HEK293T (cell line): Measurements from ENCODE around the gene KRT32.

Experiments used
- CTCF ChIA-PET: fragments of 350-600 bp; formaldehyde crosslinking; extraction: SDS; loops from one replicate; lab custom pipeline; 2021; ENCODE audit warnings: antibody characterized with exemption, inconsistent platforms; lab: Yijun Ruan, JAX
- POLR2A ChIA-PET: fragments of 350-600 bp; formaldehyde crosslinking; extraction: SDS; loops from one replicate; lab custom pipeline; 2020; ENCODE audit warnings: antibody characterized with exemption, inconsistent platforms; lab: Yijun Ruan, JAX
- DNase-seq: peaks from one replicate; pipeline ENCODE4 v3.0.0; 2012; ENCODE audit warnings: mixed read lengths; ENCODE audit errors: extremely low spot score
- ARNT ChIP-seq: fragments of 450-650 bp; IDR thresholded peaks from 2 replicates; pipeline ENCODE4 v1.6.1; 2017; ENCODE audit warnings: mild to moderate bottlenecking
- BHLHE40 ChIP-seq: fragments of 450-650 bp; IDR thresholded peaks from 2 replicates; pipeline ENCODE4 v1.6.1; 2016; ENCODE audit warnings: mild to moderate bottlenecking, moderate library complexity, borderline replicate concordance
- CTBP1 ChIP-seq: fragments of 450-650 bp; IDR thresholded peaks from 2 replicates; pipeline ENCODE4 v1.6.1; 2016; ENCODE audit warnings: borderline replicate concordance
- ELF4 ChIP-seq: fragments of 450-650 bp; IDR thresholded peaks from 2 replicates; pipeline ENCODE4 v1.6.1; 2017; ENCODE audit warnings: antibody characterized with exemption
- FOXA1 ChIP-seq: fragments of 450-650 bp; IDR thresholded peaks from 2 replicates; pipeline ENCODE4 v1.6.1; 2016; ENCODE audit warnings: mild to moderate bottlenecking
- FOXK2 ChIP-seq: fragments of 450-650 bp; IDR thresholded peaks from 2 replicates; pipeline ENCODE4 v1.6.1; 2016; ENCODE audit warnings: mild to moderate bottlenecking
- FOXM1 ChIP-seq: fragments of 450-650 bp; IDR thresholded peaks from 2 replicates; pipeline ENCODE4 v1.6.1; 2017; ENCODE audit warnings: mild to moderate bottlenecking, borderline replicate concordance
- HDGF ChIP-seq: fragments of 450-650 bp; IDR thresholded peaks from 2 replicates; pipeline ENCODE4 v1.6.1; 2017; ENCODE audit warnings: antibody characterized with exemption, borderline replicate concordance
- L3MBTL2 ChIP-seq: fragments of 450-650 bp; conservative IDR thresholded peaks from 2 replicates; pipeline ENCODE4 v1.6.1; 2016; ENCODE audit warnings: mild to moderate bottlenecking
- LEF1 ChIP-seq: fragments of 450-650 bp; IDR thresholded peaks from 2 replicates; pipeline ENCODE4 v1.6.1; 2017; ENCODE audit warnings: mild to moderate bottlenecking, borderline replicate concordance
- NFRKB ChIP-seq: fragments of 450-650 bp; IDR thresholded peaks from 2 replicates; pipeline ENCODE4 v1.6.1; 2016; ENCODE audit warnings: mild to moderate bottlenecking, moderate library complexity
- PKNOX1 ChIP-seq: fragments of 450-650 bp; IDR thresholded peaks from 2 replicates; pipeline ENCODE4 v1.6.1; 2016
- SP1 ChIP-seq: fragments of 450-650 bp; IDR thresholded peaks from 2 replicates; pipeline ENCODE4 v1.6.1; 2017
- SUZ12 ChIP-seq: fragments of 450-650 bp; IDR thresholded peaks from 2 replicates; pipeline ENCODE4 v1.6.1; 2016; ENCODE audit warnings: mild to moderate bottlenecking
- TARDBP ChIP-seq: fragments of 450-650 bp; IDR thresholded peaks from 2 replicates; pipeline ENCODE4 v1.6.1; 2016
- ZNF384 ChIP-seq: fragments of 450-650 bp; IDR thresholded peaks from 2 replicates; pipeline ENCODE4 v1.6.1; 2016

Gene KRT32

GRCh38 chr17:41511116-41511515 is 43.9 kb upstream of the KRT32 start:
- DNase-seq = no peak
- TF ChIP-seq CTBP1 (no peak), FOXK2 (no peak), TARDBP (no peak), ZNF384 (no peak), BHLHE40 (no peak), FOXA1 (no peak), FOXM1 (no peak), NFRKB (no peak), ARNT (no peak), SUZ12 (no peak), PKNOX1 (no peak), LEF1 (no peak), ELF4 (no peak), HDGF (no peak), SP1 (no peak), L3MBTL2 (no peak)
- ChIA-PET CTCF (interaction anchor here (1.0 to 1.4 kb wide), 2 partner anchors 37 to 38 kb away, joined by 3 to 4 read pairs; no protein-coding TSS in a partner anchor), POLR2A (no interaction called here)

GRCh38 chr17:41510251-41511065 is 43.3 kb upstream of the KRT32 start:
- DNase-seq = no peak
- POLR2A ChIA-PET = no interaction called here
- CTCF ChIA-PET = interaction anchor here (1.0 to 1.4 kb wide), 2 partner anchors 38 to 39 kb away, joined by 3 to 4 read pairs; no protein-coding TSS in a partner anchor
- TF ChIP-seq ZNF384 = no peak
- no peak for TF ChIP-seq FOXM1
- no peak for TF ChIP-seq FOXK2
- no peak for TF ChIP-seq L3MBTL2
- no peak for TF ChIP-seq HDGF
- TF ChIP-seq LEF1 = no peak
- no peak for TF ChIP-seq SUZ12
- TF ChIP-seq TARDBP = no peak
- no peak for TF ChIP-seq PKNOX1

GRCh38 chr17:41507315-41507880 is 40.2 kb upstream of the KRT32 start:
- ChIA-PET POLR2A (no interaction called here), CTCF (interaction anchor here (1.0 to 1.4 kb wide), 3 partner anchors 14 to 156 kb away, joined by 3 to 5 read pairs (median 3); no protein-coding TSS in a partner anchor)
- TF ChIP-seq TARDBP (no peak), NFRKB (no peak), SUZ12 (no peak), FOXK2 (no peak), PKNOX1 (no peak), ARNT (no peak), L3MBTL2 (no peak), ZNF384 (no peak), FOXM1 (no peak), HDGF (no peak), BHLHE40 (no peak)
- no peak for DNase-seq

- CTCF ChIA-PET = interaction anchor here (0.8 to 1.4 kb wide), 3 partner anchors 10 to 43 kb away, joined by 3 to 5 read pairs (median 4); partner anchors contain the start of gene KRT15
- POLR2A ChIA-PET = interaction anchor here (1.0 to 1.3 kb wide), 2 partner anchors 10 to 182 kb away, joined by 3 read pairs; no protein-coding TSS in a partner anchor
- TF ChIP-seq BHLHE40 = no peak
- TF ChIP-seq FOXK2 = no peak
- no peak for TF ChIP-seq LEF1
- TF ChIP-seq FOXM1 = no peak
- no peak for TF ChIP-seq SP1
- no peak for DNase-seq
Observed at GRCh38 chr17:41505809-41506767, 38.9 kb upstream of the KRT32 start.

- TF ChIP-seq FOXK2 = no peak
- no peak for TF ChIP-seq ARNT
- TF ChIP-seq SUZ12 = no peak
- TF ChIP-seq SP1 = no peak
- TF ChIP-seq ELF4 = no peak
- TF ChIP-seq ZNF384 = no peak
- TF ChIP-seq FOXM1 = no peak
- TF ChIP-seq TARDBP = no peak
- TF ChIP-seq PKNOX1 = no peak
- no peak for TF ChIP-seq NFRKB
- TF ChIP-seq BHLHE40 = no peak
- ChIA-PET CTCF (interaction anchor here (0.8 kb wide), 1 partner anchor 9 kb away, joined by 4 read pairs; no protein-coding TSS in a partner anchor), POLR2A (interaction anchor here (1.0 to 1.3 kb wide), 2 partner anchors 9 to 183 kb away, joined by 3 read pairs; no protein-coding TSS in a partner anchor)
- DNase-seq = no peak
Observed at GRCh38 chr17:41505007-41505808, 38.0 kb upstream of the KRT32 start, which contains the start of gene KRT13. KRT13 (minus strand) TSS chr17:41505612; CDS start chr17:41505550, 62 bp downstream.
